ENCODE results near the gene PIK3CB. TPM values are rescaled to one million over a fixed set of nuclear protein-coding genes. Genes with fewer than 3 reads are reported as not detected.

PIK3CB gene
- polyA plus RNA-seq, 1 experiment, result 4.9 TPM

DNA sequence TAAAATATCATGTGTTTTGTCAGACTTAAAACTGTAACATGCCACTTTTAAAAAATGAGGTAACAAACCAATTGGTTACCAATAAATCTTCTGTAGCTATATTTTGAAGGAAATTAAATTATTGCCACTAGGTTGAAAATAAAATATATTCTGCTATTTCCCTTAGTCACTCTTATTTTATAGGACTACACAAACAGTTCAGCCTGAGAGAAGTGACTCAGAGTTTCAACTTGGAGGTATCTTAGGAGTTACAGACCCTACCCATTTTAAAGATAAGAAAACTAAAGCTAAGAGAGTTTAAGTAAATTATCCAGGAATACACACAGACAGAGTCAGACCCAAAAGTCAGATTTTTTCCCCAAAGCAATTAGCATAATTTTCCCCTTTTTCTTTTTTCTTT is 65.1 kb downstream of the PIK3CB start:
- H3K4me3 ChIP-seq (ENCODE audit: low read depth, low read length), result no peak overlapping the region
- ChIA-PET CTCF (interaction anchor here (2.2 kb wide), 1 partner anchor 146 kb away, joined by 7 read pairs; no protein-coding TSS in a partner anchor), POLR2A (no interaction called here)
- H3K36me3 ChIP-seq (ENCODE audit: control insufficient read depth, insufficient read depth, low read length), result peaks cover 4% of the 10 kb centered on the region
- H3K27me3 ChIP-seq (ENCODE audit: control insufficient read depth, insufficient read depth, low read length), result no peaks in the 10 kb centered on the region
- TF ChIP-seq, protein P1, sequence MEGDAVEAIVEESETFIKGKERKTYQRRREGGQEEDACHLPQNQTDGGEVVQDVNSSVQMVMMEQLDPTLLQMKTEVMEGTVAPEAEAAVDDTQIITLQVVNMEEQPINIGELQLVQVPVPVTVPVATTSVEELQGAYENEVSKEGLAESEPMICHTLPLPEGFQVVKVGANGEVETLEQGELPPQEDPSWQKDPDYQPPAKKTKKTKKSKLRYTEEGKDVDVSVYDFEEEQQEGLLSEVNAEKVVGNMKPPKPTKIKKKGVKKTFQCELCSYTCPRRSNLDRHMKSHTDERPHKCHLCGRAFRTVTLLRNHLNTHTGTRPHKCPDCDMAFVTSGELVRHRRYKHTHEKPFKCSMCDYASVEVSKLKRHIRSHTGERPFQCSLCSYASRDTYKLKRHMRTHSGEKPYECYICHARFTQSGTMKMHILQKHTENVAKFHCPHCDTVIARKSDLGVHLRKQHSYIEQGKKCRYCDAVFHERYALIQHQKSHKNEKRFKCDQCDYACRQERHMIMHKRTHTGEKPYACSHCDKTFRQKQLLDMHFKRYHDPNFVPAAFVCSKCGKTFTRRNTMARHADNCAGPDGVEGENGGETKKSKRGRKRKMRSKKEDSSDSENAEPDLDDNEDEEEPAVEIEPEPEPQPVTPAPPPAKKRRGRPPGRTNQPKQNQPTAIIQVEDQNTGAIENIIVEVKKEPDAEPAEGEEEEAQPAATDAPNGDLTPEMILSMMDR (IDR thresholded peaks at IDR 0.05; ENCODE audit: insufficient read depth, low read depth, low read length), result no peak
- no peak for DNase-seq (ENCODE audit: low read depth)

DNA sequence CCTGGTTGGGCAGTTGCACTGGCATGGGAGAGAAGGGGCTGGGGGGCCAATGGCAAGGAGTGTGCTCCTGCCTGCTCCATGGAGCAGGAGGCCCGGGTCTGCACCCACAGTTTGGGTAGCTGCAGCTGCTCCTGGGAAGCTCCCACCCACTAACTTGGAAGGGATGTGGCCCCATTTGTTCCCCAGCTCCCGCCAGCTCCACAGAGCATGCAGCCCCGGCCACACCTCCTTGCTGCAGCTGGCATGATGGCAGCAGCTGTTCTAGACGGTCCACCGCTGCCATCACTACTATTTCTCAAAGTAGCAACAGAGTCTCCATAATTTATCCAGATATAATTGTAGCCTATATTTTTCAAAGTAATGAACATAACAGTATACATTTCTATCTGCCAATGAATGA is 65.8 kb downstream of the PIK3CB start:
- POLR2A ChIA-PET, result no interaction called here
- CTCF ChIA-PET, result interaction anchor here (2.2 kb wide), 1 partner anchor 147 kb away, joined by 7 read pairs; no protein-coding TSS in a partner anchor
- Histone ChIP-seq H3K27me3 (ENCODE audit: control insufficient read depth, insufficient read depth, low read length) (no peaks in the 10 kb centered on the region), H3K4me3 (ENCODE audit: low read depth, low read length) (no peak overlapping the region), H3K36me3 (ENCODE audit: control insufficient read depth, insufficient read depth, low read length) (peaks cover 4% of the 10 kb centered on the region)
- DNase-seq (ENCODE audit: low read depth), result no peak
- TF ChIP-seq, protein P1 (IDR thresholded peaks at IDR 0.05; ENCODE audit: insufficient read depth, low read depth, low read length), result no peak

DNA sequence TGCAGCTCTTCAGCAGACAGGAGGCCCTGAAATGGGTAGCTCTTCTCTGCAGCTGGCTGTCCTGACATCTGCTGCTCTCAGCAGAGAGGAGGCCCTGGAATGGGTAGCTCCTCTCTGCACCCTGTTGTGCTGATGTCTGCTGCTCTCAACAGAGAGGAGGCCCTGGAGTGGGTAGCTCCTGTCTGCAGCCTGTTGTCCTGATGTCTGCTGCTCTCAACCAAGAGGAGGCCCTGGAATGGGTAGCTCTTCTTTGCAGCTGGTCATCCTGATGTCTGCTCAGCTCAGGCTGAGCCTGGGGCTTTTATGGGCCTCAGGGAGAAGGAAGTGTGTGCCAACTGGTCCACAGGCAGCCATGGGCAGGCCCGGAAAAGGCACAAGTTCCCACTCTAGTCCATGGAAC is 66.6 kb downstream of the PIK3CB start:
- CTCF ChIA-PET, result no interaction called here
- POLR2A ChIA-PET, result no interaction called here

DNA sequence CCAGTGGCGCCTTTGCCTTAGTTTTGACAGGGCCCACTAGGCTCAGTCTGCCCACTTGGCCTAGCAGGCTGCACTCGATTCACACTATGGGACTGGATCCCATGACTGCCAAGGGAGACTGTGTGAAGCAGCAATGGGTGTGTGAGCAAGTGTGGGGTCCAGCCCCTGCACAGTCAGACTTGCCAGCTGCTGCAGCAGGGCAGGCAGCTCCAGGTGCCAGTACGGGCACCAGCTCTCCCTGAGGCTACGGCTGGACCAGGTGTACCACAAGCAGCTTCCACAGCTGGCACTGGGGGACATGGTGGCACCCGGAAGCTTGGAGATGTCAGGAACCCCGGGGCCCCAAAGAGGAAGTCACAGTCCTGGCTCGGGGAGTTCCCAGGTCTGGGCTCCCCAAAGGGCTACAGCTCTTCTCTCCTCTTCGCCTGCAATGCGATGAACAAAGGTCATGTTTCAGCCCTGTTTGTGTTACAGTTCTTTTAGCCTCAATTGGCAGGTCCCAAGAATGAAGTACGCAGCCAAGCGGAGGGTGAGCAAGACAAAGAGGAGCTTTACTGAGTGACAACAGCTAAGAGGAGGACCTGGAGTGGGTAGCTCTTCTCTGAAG is 67.1 kb downstream of the PIK3CB start:
- ChIA-PET POLR2A (no interaction called here), CTCF (interaction anchor here (0.6 kb wide), 1 partner anchor 436 kb away, joined by 3 read pairs; no protein-coding TSS in a partner anchor)
- no peak overlapping the region for H3K4me3 ChIP-seq (ENCODE audit: low read depth, low read length)
- TF ChIP-seq, protein P1 (IDR thresholded peaks at IDR 0.05; ENCODE audit: insufficient read depth, low read depth, low read length), result no peak
- peaks cover 4% of the 10 kb centered on the region for H3K36me3 ChIP-seq (ENCODE audit: control insufficient read depth, insufficient read depth, low read length)
- no peak for DNase-seq (ENCODE audit: low read depth)
- no peaks in the 10 kb centered on the region for H3K27me3 ChIP-seq (ENCODE audit: control insufficient read depth, insufficient read depth, low read length)

More for the DNA sequence above, 66.6 kb downstream of the PIK3CB start:
- Histone ChIP-seq H3K36me3 (ENCODE audit: control insufficient read depth, insufficient read depth, low read length) (peaks cover 4% of the 10 kb centered on the region), H3K27me3 (ENCODE audit: control insufficient read depth, insufficient read depth, low read length) (no peaks in the 10 kb centered on the region), H3K4me3 (ENCODE audit: low read depth, low read length) (no peak overlapping the region)
- TF ChIP-seq, protein P1 (IDR thresholded peaks at IDR 0.05; ENCODE audit: insufficient read depth, low read depth, low read length), result no peak
- no peak for DNase-seq (ENCODE audit: low read depth)

DNA sequence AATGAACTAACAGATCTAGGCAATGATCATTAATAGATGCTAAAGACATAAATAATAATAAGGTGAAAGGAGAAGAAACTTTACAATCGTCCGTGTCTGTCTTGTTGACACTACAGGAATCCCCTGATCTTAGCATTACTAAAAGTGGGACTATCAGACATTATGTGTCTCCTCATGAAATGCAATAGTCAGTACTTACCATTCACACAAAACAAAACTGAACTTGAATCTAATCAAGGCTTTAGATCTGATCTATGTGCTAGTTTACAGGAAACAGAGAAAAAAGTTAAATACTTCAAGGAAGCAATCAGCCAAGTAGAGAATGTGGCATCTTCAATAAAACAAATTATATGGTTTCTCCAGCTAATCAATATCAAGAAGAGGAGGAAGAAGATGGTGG is 73.7 kb downstream of the PIK3CB start:
- no peak for DNase-seq (ENCODE audit: low read depth)
- TF ChIP-seq, protein P1 (IDR thresholded peaks at IDR 0.05; ENCODE audit: insufficient read depth, low read depth, low read length), result no peak
- Histone ChIP-seq H3K36me3 (ENCODE audit: control insufficient read depth, insufficient read depth, low read length) (no peaks in the 10 kb centered on the region), H3K4me3 (ENCODE audit: low read depth, low read length) (no peak overlapping the region), H3K27me3 (ENCODE audit: control insufficient read depth, insufficient read depth, low read length) (no peaks in the 10 kb centered on the region)
- CTCF ChIA-PET, result no interaction called here
- POLR2A ChIA-PET, result no interaction called here

Measured in BJ (cell line).